NCI-H526 (cell line): ENCODE measurements around the gene ELOVL6.
"Not testable (repeated sequence)": the region's sequence is repeated elsewhere in the genome, so short reads cannot be mapped to it uniquely, and the experiment has no call there.

Experiments
- DNase-seq, 2 experiments: peaks; one replicate each; lab custom pipeline; 2025; lab: John Stamatoyannopoulos, UW

ELOVL6 gene

DNA sequence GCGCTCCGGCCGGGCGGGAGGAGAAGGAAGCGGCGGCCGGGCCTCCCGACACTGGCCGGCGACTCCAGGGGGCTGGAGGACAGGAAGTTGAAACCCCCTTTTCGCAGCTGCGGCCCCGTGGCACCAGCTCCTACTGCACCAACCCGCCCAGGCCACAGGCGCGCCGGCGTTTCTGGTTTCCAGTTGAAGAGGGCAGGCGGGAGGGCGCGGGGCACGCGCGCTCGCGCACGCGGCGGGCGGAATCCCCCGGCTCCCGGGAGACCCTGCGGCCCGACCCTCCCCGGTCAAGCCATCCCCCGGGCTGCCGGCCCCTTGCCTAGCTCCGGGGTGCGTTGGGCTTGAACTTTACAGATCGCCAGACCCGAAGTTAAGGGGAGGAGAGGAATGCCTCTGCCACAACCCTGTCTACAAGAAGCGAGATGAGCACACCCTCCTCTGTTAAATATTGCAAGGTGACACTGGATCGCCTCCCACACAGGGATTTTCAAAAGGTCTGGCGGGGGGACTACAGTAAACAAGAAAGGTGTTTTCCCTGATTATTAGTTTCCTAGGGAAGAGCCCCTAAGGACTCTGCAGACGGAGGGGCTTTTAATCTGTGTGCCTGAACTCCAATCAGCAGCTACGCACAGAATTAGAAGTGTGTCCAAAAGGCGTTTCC lies 1.4 kb downstream of the ELOVL6 start:
- peak; percentile 68 to 85 for DNase-seq

DNA sequence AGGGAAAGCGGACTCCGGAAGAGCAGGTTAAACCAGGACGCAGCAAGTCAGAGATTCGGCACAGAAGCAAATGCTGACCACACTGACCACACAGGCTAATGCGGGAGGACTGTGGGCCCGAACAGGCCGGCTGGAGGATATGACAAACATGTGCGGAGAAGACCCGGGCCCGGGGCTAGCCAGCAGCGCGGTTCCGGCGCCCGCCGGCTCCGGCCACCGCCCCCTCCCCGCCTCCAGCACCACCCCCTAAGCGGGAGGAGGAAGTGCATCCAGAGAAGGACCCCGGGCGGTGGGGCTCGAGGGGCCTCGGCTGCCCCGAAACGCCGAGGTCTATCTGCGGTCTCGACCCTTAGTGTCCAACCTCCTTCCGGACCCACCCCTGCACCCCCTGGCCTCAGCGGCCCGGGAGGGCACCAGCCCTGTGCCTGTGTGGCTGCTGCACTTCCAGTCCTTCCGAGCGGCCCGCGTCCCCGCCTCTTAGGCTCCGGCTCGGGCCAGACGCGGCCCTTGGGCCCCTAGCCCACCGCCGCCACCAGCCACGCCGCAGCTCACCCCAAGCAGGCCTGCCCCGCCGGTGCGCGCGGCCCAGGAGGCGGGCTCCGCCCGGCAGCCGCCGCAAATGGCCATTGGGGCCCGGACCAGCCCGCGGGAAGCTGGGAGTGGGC lies 2.1 kb downstream of the ELOVL6 start:
- DNase-seq = peak; percentile 34 to 85

DNA sequence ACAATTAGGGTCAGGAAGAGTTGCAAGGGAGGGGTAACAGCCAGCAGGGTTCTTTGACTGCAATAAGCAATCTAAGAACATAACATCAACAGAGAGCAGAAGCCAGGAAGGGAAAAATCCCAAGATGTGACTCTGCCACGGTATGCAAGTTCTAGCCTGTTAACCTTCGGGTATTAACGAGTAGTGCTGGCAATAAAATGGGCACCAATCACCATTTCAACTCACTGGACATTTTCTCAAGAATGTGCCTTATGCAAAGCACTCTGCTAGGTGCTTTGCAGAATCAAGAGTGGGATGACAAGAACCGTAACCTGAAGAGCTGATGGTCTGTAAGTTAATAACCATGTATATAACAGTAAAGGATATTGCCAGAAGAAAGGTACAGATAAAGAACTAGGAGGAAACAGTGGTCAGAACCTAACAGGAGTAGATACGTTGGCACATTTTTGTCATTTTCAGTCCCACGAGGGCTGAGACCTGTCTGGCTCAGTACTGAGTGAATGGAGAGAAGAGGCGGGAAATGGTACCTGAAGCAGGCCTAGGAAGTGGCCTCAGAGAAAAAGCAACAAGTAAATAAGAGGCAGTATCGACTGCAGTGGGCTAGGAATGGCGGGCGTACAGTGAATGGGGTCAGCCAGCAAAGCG lies 2.7 kb downstream of the ELOVL6 start:
- DNase-seq = peak; percentile 38 to 55

DNA sequence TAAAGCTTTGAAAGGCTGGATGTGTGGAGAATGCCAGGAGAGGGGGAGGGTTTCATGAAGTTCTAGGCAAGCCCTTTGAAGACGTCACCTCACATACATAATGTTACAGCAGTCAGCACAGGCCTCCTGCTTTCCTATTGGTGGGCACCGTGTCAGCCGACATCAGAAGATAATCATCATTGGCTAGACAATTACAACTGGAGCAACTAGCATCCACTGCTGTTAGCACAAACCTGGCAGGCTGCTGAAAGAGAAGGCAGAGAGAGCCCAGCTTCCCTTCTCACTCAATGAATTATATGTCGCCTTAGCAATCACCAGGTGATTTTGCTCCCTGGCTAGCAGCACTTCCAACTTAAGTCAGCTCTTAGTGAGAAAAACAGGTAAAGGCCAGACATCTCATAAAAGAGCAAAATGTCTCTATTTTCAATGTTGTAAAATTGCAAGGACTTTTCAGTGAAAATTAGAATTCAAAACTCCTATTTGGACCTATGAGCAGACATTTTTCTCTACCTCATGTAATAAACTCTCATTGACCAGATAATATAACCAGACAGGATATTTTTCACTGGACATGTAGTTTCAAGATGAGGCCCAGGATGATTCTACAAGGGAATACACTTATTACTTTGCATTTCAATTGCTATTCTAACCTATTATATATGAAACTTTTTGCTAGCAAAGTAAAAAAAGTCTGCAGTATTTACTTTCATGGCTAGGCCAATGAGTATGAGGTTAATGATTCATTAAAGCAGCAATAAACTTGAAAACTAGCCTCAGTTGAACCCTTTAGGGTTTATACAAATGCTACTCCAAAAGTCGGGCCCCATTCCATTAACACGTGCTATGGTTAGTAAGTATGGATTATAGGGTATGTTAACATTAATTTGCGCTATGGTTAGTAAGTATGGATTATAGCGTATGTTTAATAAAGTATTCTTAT lies 4.3 kb downstream of the ELOVL6 start:
- DNase-seq = peak; percentile 71 to 80

DNA sequence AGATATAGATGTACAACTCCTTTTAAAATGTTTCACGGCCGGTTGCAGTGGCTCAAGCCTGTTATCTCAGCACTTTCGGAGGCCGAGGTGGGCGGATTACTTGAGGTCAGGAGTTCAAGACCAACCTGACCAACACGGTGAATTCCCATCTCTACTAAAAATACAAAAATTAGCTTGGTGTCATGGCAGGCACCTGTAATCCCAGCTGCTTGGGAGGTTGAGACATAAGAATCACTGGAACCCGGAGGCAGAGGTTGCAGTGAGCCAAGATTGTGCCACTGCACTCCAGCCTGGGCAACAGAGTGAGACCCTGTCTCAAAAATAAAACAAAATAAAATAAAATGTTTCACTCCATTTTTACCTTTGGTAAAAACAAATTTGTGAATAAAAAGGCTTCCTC lies 5.1 kb downstream of the ELOVL6 start:
- DNase-seq = not testable (repeated sequence)

DNA sequence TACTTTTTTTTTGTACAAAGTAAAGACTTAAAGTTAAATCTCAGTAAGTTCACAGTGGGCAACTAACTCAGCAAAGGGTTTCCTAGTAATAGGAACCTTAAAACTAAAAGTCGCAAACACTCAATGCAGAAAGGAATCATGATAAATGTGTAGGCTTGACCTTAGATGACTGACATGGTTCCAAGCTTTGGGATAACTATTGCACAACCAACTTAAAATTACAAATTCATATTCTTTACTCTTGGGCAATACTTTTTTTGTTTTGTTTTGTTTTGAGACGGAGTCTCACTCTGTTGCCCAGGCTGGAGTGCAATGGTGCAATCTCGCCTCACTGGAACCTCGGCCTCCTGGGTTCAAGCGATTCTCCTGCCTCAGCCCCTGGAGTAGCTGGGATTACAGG lies 8.2 kb downstream of the ELOVL6 start:
- DNase-seq = no peak

DNA sequence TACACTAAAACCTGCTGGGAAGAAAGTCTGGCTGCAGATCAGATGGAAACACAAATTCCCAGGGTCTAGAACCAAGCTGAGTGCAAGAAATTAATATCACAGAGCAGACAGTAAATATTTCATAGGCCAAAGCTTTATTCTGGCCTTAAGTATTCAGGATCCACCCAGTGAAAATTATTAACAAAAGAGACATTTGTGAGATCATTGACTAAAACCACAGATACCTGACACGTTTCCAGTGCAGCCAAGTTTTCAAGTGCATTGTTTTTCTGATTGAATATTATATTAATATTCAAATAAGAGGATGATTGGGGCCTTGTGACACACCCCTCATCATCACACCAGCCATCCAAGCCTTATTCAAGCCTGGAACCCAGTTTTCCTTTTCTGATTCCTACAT lies 10.3 kb downstream of the ELOVL6 start:
- DNase-seq = no peak

DNA sequence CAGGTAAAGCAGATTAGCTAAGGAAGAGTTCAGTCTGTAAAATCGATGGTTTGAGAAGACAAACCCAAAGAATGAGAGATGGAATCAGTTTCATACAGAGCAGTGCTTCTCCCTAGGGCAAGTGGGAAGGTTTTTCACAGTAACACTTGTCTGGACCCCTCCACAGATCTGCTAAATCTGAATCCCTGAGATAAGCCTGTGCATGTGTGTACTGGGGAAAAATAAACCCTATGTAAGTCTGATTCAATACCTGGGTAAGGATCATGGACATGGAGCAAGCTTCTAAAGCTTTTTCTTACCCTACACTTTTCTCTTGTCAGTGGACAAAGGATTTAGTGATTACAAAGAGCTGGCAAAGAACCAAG lies 13.6 kb downstream of the ELOVL6 start:
- no peak for DNase-seq

DNA sequence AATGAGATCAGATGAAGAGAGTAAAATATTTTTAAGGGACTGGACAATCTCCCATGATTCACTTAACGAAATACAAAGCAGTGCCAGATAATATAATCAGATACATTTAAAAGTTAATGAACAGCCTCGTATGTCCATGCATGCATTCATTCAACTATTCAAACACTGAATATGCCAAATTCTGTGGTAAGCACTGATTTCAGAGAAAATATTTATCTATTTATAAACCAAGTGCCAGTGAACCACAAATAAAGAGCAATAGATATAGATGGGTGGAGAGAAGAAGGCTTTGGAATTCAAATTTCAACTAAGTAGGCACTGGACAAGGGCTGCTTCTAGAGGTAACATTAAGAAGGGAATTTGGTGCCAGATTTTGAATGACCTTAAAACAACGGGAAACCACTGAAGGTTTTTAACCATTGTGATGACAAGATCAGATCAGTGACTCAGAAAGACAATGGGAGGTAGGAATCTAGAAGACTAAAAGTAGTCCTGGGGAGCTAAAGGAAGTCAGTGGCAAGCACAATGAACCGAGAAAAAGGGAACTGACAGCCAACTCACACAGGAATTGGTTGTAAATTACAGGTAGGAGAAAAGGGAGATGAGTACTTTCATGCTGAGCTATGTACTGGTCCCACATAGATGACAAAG lies 14.2 kb downstream of the ELOVL6 start:
- no peak for DNase-seq

DNA sequence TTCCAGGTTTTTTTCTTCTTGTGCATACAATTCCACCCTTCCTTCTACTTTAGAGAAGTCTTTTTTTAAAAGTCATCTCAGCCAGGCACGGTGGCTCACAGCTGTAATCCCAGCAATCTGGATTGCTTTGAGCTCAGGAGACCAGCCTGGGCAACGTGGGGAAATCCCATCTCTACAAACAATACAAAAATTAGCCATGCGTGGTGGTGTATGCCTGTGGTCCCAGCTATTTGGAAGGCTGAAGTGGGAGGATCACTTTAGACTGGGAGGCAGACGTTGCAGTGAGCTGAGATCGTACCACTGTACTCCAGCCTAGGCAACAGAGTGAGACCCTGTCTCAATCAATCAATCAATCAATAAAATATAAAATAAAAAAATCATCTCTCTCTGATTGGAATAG lies 14.8 kb downstream of the ELOVL6 start:
- peak in 1 of 2 experiments; percentile 7 for DNase-seq

DNA sequence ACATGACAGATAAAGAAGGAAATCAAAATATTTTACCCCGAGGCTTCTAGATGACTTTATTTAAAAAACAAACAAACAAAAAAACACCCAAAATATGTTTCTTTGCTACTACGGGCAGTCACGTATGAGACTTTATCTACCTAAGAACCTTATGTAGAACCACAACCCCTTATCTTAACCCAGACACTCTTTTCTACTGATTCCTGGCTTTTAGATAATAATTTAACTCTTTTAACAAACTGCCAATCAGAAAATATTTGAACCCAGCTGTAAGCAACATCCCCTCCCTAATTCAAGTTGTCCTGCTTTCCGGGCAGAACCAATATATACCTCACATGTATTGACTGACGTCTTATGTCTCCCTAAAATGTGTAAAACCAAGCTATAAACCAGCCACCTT lies 15.4 kb downstream of the ELOVL6 start:
- DNase-seq = no peak

DNA sequence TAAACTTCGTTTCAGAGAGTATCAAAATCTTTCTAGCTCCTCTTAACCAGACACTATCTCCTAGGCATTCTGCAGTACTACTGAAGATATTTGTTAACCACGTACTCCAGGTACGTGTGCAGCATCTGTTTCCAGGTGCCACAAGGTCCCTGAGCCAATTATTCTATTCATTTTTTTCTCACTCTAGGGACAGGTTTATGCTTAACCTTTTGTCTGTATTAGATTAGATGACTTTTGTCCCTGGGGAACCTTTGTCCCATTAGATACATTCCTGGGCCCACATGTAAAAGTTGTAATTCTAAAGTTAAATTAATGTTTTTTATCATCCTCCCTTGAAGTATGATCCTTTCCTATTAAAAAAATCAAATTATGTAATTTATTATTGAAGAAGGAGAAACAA lies 16.5 kb downstream of the ELOVL6 start:
- DNase-seq = no peak

DNA sequence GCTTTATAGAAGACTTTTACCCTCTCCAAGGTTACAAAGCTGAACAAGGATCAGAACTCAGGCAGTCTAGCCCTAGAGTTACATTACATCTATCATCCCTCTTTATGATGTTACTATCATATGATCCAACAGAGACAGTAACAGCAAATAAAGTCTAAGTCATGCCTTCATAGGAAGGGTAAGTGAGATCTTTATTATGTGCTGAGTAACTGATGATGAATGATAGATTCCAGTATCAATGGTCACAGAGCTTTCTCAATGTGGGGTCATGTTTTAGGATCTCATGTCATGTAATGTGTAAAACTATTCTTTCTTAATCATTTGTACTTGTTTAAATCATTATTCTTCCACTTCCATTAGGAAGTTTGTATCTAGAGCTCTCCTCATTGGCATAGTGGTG lies 22.8 kb downstream of the ELOVL6 start:
- DNase-seq = no peak

DNA sequence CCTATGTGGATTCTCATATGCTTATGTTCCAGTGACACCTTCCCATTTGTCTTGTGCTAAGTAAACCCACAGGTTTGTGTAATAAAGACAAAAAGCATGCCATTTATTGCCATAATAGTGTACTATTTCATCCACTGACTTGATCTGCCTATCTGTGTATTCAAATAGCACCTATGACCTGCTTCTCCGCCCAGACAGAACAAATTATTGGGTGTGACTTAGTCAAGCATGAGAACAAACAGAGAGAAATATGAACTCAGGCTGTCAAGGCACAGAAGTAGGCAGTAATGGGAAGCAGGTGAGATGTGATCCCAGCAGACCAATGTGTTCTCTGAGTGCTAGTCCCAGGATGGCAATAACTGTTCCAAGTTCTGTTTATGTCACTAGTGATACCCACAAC lies 25.4 kb downstream of the ELOVL6 start:
- peak; percentile 90 to 93 for DNase-seq

DNA sequence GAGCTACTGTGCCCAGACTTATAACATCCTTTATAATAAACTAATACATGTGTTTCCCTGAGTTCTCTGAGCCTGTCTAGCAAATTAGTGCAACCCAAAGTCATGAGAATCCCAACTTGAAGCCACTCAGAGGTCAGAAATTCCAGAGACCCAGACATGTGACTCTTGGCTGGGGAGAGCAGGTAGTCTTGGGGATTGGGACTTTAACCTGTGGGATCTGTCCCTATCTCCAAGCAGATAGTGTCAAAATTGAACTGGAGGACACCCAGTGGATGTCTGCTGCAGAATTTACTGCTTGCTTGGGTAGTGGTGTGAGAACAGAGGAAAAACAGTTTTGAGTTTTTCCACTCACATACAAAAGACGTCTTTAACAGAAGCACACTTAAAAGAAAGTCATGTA lies 26.4 kb downstream of the ELOVL6 start:
- DNase-seq = no peak

DNA sequence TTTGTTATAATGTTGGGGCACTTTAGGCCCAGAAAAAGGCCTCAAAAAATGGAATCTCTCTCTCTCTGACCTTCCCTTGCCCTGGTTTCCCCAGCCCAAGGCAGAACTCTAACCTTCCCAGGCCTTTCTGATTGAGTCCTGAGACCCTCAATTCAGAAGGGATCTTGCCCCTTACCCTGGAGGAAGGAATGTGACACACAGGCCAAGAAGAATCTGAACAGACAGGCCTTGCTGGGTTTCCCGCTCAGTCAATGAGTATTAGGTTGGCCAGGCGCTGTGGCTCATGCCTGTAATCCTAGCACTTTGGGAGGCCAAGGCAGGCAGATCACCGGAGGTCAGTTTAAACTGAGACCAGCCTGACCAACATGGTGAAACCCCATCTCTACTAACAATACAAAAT lies 27.6 kb downstream of the ELOVL6 start:
- DNase-seq = peak in 1 of 2 experiments; percentile 44

DNA sequence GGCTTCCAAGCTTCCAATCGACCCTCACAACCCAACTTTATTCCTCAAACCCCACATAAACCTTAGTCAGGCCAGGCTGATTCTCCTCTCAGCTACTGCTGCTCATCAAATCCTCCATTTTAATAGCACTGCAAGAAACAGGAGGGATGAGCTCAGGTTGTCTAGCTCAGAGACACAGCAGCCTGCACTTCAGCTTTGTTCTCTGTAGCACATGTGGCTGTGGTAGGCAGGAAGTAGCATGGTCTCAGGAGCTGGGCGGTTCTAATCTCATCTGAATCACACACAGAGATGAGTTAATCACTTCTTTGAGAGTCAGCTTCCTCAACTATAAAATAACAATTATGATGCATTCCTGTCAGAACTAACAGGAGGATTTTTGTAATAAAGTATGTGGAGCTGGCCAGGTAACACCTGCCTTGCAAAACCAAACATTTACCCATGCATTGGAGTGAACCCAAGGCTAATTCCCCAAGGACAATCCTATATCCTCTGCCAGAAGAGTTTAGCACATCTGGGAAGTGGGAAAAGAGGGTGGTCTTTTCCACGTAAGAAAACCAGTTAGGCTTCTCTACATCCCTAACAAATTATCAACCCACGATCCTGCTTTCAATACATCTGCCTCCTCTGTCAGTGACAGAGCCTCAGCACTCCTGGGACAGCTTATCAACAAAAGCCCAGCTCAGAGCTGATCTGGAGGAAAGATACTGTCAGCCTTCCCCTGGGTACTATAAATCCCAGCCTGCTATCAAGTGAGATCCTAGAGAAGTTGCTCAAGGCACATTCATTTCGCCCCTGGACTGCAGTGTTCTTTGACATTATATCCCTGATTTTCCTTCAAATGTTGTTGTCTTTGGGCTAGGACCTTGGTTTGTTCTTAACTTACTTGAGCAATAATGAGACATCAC lies 32.8 kb downstream of the ELOVL6 start:
- DNase-seq = peak; percentile 70 to 85

DNA sequence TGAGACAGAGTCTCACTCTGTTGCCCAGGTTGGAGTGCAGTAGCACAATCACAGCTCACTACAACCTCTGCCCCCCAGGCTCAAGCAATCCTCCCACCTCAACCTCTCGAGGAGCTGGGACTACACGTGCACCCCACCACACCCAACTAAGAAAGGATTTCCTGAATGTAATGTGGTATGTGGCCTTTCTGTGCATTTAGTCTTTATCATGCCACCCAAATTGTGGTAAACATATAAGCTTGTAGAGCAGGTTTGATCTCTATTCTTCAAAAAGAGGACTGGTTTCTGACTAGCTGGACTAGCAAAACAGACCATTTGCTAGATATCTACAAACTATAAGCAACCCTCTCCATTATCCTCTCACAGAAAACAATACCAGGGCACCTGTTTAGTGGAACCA lies 33.6 kb downstream of the ELOVL6 start:
- no peak for DNase-seq

DNA sequence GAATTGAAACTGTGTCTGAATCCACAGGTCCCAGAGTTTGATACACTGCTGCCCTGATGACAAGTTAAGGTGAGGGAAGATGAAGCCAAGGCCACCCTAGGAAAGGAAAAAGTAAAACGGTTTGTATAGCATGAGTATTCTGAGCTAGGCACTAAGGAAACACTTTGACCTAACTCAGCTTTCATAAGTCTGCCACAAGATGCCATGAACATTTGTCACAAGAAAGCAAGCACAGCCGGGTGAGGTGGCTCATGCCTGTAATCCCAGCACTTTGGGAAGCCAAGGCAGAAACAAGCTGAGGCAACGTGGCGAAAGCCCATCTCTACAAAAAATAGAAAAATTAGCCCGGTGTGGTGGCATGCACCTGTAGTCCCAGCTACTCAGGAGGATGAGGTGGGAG lies 34.2 kb downstream of the ELOVL6 start:
- no peak for DNase-seq

DNA sequence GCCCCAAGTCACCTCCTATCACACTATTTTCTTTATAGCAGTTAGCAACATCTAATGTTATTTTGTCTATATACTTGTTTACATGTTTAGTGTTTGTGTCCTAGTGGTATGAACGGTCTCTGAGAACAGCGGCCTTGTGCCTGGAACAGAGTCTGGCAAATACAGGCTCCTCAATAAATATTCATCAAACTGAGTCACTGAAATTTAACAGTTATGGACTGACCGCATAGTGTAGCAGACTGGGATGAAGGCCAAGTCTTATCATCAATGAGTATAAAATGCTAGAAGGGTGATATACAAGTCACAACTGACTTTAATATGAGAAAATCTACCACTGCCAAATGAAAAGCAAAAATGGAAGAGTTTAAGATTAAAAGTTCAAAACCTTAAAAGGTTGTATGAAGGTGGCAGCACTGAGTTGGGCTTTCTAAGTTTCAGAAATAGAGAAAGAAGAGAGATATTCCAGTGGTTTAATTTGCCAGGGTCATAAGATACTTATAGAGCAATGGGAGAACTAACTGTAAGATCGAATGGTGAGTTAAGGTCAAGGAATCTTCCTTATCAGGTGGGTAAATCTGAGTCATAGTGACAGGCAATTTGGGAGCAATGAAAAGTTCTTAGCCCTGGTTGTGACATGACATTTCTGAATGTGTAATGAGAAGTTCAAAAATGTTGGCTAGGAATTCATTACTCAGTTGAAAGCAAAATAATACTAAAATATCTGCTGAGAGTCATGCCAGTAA lies 34.9 kb downstream of the ELOVL6 start:
- DNase-seq = no peak
